Activated naive CD8-positive, alpha-beta T cell treated with anti-CD3 and anti-CD28 coated beads for 36 hours (primary cell): ENCODE measurements around the gene CERS2. TPM values are rescaled to one million over a fixed set of nuclear protein-coding genes. Genes with fewer than 3 reads are reported as not detected.

Experiments
- DNase-seq: peaks from one replicate; pipeline ENCODE4 v3.0.0; 2021
- H3K27ac Mint-ChIP-seq: one replicate; pipeline ENCODE4 v1.8.0; 2022; ENCODE audit warnings: mild to moderate bottlenecking, moderate library complexity, mixed read lengths
- H3K27me3 Mint-ChIP-seq: one replicate; pipeline ENCODE4 v1.8.0; 2022; ENCODE audit warnings: mild to moderate bottlenecking, mixed read lengths
- H3K36me3 Mint-ChIP-seq: one replicate; pipeline ENCODE4 v1.8.0; 2021; ENCODE audit warnings: mild to moderate bottlenecking, mixed read lengths
- H3K4me1 Mint-ChIP-seq: one replicate; pipeline ENCODE4 v1.8.0; 2021; ENCODE audit warnings: mixed read lengths
- H3K4me3 Mint-ChIP-seq: one replicate; pipeline ENCODE4 v1.8.0; 2022; ENCODE audit warnings: mild to moderate bottlenecking, moderate library complexity, mixed read lengths
- H3K9me3 Mint-ChIP-seq: one replicate; pipeline ENCODE4 v1.8.0; 2022; ENCODE audit warnings: mixed read lengths
- total RNA-seq, 2 experiments: library from RNA; stranded (reverse); gene quantifications; one replicate each; pipeline ENCODE4 v1.2.3, GENCODE V29; 2021

CERS2 gene, protein sequence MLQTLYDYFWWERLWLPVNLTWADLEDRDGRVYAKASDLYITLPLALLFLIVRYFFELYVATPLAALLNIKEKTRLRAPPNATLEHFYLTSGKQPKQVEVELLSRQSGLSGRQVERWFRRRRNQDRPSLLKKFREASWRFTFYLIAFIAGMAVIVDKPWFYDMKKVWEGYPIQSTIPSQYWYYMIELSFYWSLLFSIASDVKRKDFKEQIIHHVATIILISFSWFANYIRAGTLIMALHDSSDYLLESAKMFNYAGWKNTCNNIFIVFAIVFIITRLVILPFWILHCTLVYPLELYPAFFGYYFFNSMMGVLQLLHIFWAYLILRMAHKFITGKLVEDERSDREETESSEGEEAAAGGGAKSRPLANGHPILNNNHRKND
- 100 to 1,000 TPM; 160 to 166 TPM for total RNA-seq

- Mint-ChIP-seq H3K9me3 (no peaks in the 10 kb centered on the region), H3K36me3 (peaks cover 23% of the 10 kb centered on the region), H3K4me1 (peaks cover 62% of the 10 kb centered on the region), H3K27ac (peak within 1 kb of the TSS; percentile 89), H3K4me3 (peak within 1 kb of the TSS; percentile 92), H3K27me3 (no peaks in the 10 kb centered on the region)
- peak; percentile 80 for DNase-seq
These were observed at the start of gene CERS2 for GRCh38 chr1:150974580-150975478. Gene CERS2, minus strand, starts transcription at chr1:150974835. Its CDS starts 5,745 bp downstream, at chr1:150969090.

- peaks cover 39% of the 10 kb centered on the region for H3K4me1 Mint-ChIP-seq
- peaks cover 1% of the 10 kb centered on the region for H3K36me3 Mint-ChIP-seq
- no peak overlapping the region for H3K27ac Mint-ChIP-seq
- H3K27me3 Mint-ChIP-seq: no peaks in the 10 kb centered on the region
- DNase-seq: no peak
- no peaks in the 10 kb centered on the region for H3K9me3 Mint-ChIP-seq
- no peak overlapping the region for H3K4me3 Mint-ChIP-seq
These were observed 38.9 kb upstream of the CERS2 start for GRCh38 chr1:151013518-151013917.

DNA sequence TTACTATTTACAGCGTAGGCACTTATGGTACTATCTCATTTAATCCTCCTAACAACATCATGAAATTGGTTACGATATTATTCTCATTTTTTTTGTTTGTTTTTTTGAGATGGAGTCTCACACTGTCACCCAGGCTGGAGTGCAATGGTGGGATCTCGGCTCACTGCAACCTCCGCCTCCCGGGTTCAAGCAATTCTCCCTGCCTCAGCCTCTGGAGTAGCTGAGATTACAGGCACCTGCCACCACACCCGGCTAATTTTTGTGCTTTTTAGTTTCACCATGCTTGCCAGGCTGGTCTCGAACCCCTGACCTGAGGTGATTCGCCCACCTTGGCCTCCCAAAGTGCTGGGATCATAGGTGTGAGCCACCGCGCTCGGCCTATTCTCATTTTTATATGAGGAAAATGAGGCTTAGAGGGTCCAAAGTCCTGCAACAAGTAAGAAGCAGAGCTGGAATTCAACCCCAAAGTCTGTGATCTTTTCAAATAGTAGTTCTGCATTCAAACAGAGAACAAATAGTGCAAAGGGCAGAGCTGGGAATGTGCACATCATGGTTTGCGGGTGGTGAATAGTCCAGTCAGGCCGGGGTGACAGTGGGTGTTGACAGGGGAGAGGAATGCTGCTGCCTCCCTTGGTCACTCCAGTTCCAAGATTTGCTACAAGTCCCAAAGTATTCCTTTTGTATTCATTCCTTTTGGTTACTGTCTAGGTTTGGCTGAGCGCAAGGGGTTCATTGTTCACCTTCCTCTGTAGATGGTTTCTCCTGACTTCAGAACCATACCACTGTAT, 38.2 kb upstream of the CERS2 start:
- no peak overlapping the region for H3K4me3 Mint-ChIP-seq
- no peaks in the 10 kb centered on the region for H3K27me3 Mint-ChIP-seq
- peaks cover 1% of the 10 kb centered on the region for H3K36me3 Mint-ChIP-seq
- no peak for DNase-seq
- H3K4me1 Mint-ChIP-seq: peaks cover 42% of the 10 kb centered on the region
- no peaks in the 10 kb centered on the region for H3K9me3 Mint-ChIP-seq
- no peak overlapping the region for H3K27ac Mint-ChIP-seq

DNA sequence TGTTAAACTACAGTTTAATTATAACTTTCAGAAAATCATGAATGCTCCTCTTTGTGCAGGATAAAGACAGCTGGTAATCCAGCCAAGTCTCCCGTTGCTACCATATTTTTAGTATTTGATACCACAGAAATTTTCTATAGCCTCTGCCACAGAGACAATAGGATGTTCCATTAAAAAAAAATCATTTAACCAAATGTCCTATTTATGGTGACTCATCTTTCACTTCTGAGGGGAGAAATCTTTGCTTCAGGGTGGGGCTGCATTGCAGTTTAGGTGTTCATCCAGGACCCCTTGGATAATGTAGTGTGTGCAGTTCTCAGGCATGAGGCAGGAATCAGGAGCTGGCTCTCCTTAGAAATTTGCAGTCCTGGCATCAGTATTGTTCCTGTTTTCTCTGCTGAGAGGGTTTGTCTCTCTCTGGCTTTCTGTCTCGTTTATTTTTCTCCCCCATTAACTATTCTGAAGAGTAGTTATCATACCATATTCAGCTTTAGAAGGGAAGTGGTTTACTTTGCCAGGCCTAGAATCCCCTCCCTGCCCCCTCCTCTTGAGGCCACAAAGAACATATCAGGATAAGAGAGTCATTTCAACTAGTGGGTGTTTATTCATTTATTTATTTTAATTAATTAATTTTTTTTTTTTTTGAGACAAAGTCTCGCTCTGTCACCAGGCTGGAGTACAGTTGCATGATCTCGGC, 36.7 kb upstream of the CERS2 start:
- Mint-ChIP-seq H3K27ac (peak overlapping the region; percentile 73), H3K36me3 (peaks cover 1% of the 10 kb centered on the region), H3K9me3 (no peaks in the 10 kb centered on the region), H3K27me3 (no peaks in the 10 kb centered on the region), H3K4me1 (peaks cover 56% of the 10 kb centered on the region), H3K4me3 (no peak overlapping the region)
- DNase-seq: no peak

DNA sequence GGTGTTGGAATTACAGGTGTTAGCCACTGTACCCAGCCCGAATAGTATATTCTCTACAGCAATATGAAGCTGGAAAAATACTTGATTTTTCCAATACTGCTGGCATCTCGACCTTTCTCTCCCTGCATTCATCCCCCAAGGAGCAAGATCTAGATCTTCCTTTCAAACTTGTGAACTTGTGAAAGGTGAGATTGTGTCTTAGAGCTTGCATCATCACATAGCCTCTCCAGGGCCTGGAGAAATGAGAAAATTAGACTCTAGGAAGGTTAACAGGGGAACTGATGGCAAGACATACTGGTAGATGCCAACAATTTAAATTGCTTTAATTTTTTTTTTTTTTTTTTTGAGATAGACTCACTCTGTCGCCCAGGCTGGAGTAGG, 35.7 kb upstream of the CERS2 start:
- Mint-ChIP-seq H3K4me3 (no peak overlapping the region), H3K27ac (no peak overlapping the region), H3K9me3 (no peaks in the 10 kb centered on the region), H3K4me1 (peaks cover 57% of the 10 kb centered on the region), H3K36me3 (peaks cover 1% of the 10 kb centered on the region), H3K27me3 (no peaks in the 10 kb centered on the region)
- no peak for DNase-seq

GRCh38 chr1:151009674-151010345, 35.2 kb upstream of the CERS2 start:
- Mint-ChIP-seq H3K27me3 (no peaks in the 10 kb centered on the region), H3K9me3 (no peaks in the 10 kb centered on the region), H3K27ac (peak overlapping the region; percentile 85), H3K4me1 (peaks cover 60% of the 10 kb centered on the region), H3K4me3 (peak overlapping the region; percentile 94), H3K36me3 (peaks cover 1% of the 10 kb centered on the region)
- no peak for DNase-seq

GRCh38 chr1:151009206-151009587, 34.6 kb upstream of the CERS2 start:
- DNase-seq: no peak
- Mint-ChIP-seq H3K27me3 (no peaks in the 10 kb centered on the region), H3K4me1 (peaks cover 62% of the 10 kb centered on the region), H3K9me3 (no peaks in the 10 kb centered on the region), H3K4me3 (peak overlapping the region; percentile 94), H3K27ac (peak overlapping the region; percentile 85), H3K36me3 (peaks cover 1% of the 10 kb centered on the region)

DNA sequence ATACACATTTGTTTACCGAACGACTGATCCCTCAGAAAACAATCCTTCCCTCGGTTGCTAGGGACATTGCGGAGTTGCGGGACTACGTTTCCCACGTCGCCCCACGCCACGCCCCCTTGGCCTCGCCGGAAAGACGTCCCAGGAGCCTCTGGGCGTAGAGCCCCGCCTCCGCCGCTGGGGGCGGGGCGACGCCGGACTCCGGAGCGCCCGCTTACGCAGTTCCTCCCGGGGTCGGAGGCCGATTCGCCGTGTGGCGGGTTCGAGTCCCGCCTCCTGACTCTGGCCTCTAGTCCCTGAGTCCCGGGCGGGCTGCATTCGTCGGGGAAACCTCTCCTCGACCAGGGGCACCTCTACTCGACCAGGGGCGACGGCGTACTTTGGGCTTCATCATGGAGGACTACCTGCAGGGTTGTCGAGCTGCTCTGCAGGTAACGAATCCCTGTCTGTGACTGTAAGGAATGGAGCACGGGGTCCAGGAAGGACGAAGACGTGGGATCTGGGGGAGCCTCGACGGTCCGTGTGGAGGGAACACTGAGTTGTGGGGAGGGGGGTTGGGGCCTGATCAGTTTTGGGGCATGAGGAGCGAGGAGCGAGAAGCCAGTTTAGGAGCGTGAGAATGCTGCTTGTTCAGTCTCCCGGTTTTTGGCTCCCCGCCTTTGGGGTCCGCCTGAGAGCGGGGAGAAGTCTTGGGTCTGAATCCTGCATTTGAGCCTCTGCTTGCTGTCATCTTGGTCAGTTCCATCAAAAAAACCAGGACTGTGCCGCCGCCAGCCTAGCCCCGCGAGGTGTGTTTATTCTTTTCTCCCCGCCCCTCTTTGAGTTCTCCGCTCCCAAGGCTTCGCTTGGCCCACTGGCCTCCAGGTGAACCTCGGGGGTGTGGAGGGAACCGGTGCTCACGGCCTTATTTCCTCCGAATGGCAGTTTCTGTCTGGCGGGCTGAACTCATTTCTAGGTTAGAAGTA, 33.9 kb upstream of the CERS2 start, which contains the start of gene PRUNE1:
PRUNE1 (plus strand) TSS at position 206 of the 962 bp plus-strand sequence; CDS start at position 390, 184 bp downstream.
- DNase-seq: peak; percentile 97
- peaks cover 1% of the 10 kb centered on the region for H3K36me3 Mint-ChIP-seq
- peak within 1 kb of the TSS; percentile 94 for H3K4me3 Mint-ChIP-seq
- no peaks in the 10 kb centered on the region for H3K9me3 Mint-ChIP-seq
- peak within 1 kb of the TSS; percentile 85 for H3K27ac Mint-ChIP-seq
- H3K4me1 Mint-ChIP-seq: peaks cover 65% of the 10 kb centered on the region
- no peaks in the 10 kb centered on the region for H3K27me3 Mint-ChIP-seq

DNA sequence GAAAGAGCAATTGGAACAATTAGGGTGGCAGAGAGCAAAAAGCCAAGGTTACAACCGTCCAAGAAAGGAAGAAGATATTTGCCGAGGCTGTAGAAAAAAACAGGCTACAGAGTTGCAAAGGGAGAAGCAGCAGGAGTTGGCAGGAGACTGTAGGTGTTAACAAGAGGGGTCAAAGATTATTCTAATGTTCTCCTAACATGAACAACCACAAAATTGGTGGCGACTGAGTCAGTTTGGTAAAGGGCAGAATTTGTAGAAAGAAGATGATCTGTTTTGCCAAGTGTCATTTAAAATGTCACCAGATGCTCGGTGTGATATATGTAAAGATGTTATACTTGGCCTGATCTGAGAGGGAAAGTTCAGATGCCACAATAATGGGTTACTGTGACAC, 33.2 kb upstream of the CERS2 start:
- Mint-ChIP-seq H3K4me1 (peaks cover 65% of the 10 kb centered on the region), H3K4me3 (peak overlapping the region; percentile 94), H3K27ac (peak overlapping the region; percentile 85)

DNA sequence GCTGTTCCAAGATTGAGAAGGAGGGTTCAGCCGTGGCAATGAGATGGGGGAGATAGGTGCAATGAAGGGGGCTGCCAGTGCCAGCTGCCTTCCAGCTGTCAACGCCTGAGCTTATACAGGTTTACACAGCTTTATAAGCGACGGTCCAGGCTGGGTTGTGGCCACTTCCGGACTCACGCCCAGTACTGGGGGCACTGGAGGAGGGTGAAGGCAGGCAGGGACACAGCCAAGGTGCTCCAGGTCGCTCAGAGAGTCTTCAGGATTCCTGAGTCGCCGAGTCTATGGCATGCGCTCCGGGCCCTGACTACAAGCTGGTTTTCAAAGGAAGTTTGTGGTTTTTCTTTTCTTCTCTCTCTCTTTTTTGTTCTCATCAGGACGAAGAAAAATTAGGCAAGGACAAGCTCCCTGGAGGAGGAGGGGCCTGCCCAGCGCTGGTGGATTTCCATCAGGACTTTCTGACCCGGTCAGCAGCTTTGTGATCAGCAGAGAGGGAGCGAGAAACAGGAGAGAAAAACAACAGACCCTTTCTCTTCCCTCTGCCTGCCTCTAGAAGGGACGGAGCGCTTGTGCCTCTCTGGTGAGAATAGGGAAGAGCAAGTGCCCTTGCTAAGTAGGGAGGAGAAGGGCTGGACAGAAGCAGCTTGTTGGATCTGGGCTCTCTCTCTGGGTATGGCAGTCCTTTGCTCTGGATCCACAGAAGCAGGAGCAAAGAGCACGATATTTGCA, 31.9 kb upstream of the CERS2 start, which contains the start of gene MINDY1:
MINDY1 (minus strand) TSS at position 576 of the 726 bp plus-strand sequence. CDS start 4,285 bp downstream, outside the sequence.
- peak within 1 kb of the TSS; percentile 85 for H3K27ac Mint-ChIP-seq
- H3K27me3 Mint-ChIP-seq: no peaks in the 10 kb centered on the region
- H3K36me3 Mint-ChIP-seq: peaks cover 2% of the 10 kb centered on the region
- peak within 1 kb of the TSS; percentile 94 for H3K4me3 Mint-ChIP-seq
- no peaks in the 10 kb centered on the region for H3K9me3 Mint-ChIP-seq
- H3K4me1 Mint-ChIP-seq: peaks cover 65% of the 10 kb centered on the region
- peak; percentile 43 for DNase-seq

More for the DNA sequence above, 33.2 kb upstream of the CERS2 start:
- no peak for DNase-seq
- H3K9me3 Mint-ChIP-seq: no peaks in the 10 kb centered on the region
- no peaks in the 10 kb centered on the region for H3K27me3 Mint-ChIP-seq
- peaks cover 1% of the 10 kb centered on the region for H3K36me3 Mint-ChIP-seq

- H3K4me3 Mint-ChIP-seq: peak overlapping the region; percentile 94
- H3K9me3 Mint-ChIP-seq: no peaks in the 10 kb centered on the region
- H3K27ac Mint-ChIP-seq: peak overlapping the region; percentile 85
- H3K4me1 Mint-ChIP-seq: peaks cover 62% of the 10 kb centered on the region
- DNase-seq: no peak
- no peaks in the 10 kb centered on the region for H3K27me3 Mint-ChIP-seq
- peaks cover 1% of the 10 kb centered on the region for H3K36me3 Mint-ChIP-seq
These were observed 31.2 kb upstream of the CERS2 start for GRCh38 chr1:151005729-151006319.

- H3K36me3 Mint-ChIP-seq: peaks cover 6% of the 10 kb centered on the region
- DNase-seq: no peak
- peaks cover 59% of the 10 kb centered on the region for H3K4me1 Mint-ChIP-seq
- no peaks in the 10 kb centered on the region for H3K9me3 Mint-ChIP-seq
- peak overlapping the region; percentile 64 for H3K27ac Mint-ChIP-seq
- no peaks in the 10 kb centered on the region for H3K27me3 Mint-ChIP-seq
- no peak overlapping the region for H3K4me3 Mint-ChIP-seq
These were observed 28.5 kb upstream of the CERS2 start for GRCh38 chr1:151003180-151003579.
